ENCODE data around the gene TC2N.

TC2N gene

DNA sequence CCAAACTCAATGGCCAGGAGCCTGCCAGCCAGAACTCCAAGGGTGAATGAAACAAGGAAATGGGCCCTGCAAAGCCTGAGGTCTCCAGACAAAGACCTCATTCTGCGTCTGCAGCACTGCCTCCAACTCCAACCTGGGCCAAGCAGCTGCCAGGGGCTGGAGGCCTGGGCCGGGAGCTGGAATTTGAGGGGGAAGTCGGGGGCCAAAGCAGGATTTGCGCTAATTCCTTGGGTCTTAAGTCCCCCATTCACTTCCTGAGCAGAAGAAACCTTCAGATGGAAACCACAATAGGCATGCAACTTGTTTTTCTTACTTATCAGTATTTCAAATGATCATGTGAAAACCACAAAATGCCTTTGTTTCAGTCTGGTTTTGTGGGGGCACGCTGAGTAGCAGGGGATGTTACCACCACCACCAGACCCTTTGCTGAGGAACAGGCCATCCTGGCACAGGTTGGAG, 23.0 kb upstream of the TC2N start:
- DNase-seq (ENCODE audit: extremely low read depth, low read depth) = no peak
- H3K4me3 ChIP-seq (replicated peaks; ENCODE audit: low read depth, low read length) = no peak overlapping the region
- TF ChIP-seq, protein P1, sequence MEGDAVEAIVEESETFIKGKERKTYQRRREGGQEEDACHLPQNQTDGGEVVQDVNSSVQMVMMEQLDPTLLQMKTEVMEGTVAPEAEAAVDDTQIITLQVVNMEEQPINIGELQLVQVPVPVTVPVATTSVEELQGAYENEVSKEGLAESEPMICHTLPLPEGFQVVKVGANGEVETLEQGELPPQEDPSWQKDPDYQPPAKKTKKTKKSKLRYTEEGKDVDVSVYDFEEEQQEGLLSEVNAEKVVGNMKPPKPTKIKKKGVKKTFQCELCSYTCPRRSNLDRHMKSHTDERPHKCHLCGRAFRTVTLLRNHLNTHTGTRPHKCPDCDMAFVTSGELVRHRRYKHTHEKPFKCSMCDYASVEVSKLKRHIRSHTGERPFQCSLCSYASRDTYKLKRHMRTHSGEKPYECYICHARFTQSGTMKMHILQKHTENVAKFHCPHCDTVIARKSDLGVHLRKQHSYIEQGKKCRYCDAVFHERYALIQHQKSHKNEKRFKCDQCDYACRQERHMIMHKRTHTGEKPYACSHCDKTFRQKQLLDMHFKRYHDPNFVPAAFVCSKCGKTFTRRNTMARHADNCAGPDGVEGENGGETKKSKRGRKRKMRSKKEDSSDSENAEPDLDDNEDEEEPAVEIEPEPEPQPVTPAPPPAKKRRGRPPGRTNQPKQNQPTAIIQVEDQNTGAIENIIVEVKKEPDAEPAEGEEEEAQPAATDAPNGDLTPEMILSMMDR (IDR thresholded peaks at IDR 0.05; ENCODE audit: low read depth, low read length, missing control alignments) = no peak

DNA sequence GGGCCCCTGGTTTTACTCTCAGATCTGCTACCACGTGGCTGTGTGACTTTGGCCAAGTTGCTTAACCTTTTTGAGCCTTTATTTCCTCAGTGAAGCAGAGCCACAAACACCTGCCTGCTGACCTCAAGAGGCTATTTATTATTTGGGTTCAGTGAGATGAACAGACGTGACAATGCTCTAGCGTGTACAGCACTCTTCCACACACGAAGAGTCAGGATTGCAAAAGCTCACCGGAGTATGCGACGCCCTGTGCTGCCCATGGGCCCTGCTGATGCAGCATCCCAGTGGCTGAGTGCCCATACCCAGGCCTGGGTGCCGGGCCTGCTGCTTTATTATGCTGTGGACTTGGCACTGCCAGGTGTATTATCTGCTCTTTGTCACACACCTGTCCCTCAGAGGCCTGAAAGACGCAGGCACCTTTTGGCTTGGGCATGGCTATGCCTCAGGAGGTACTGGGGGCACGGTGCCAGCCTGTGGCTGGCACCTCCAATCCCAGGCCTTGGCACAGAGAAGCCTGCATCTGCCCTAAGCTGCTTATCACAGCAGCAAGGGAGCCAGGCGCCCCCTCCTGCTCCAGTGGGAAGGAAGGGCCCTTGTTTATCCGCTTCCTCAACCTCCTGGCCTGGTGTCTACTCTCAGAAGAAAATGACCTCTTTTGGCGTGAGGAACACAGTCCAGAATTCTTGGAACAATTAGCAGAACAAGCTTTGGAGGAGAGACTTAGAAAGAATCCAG, 22.3 kb upstream of the TC2N start:
- no peak for DNase-seq (ENCODE audit: extremely low read depth, low read depth)
- TF ChIP-seq, protein P1 (IDR thresholded peaks at IDR 0.05; ENCODE audit: low read depth, low read length, missing control alignments) = no peak
- no peak overlapping the region for H3K4me3 ChIP-seq (replicated peaks; ENCODE audit: low read depth, low read length)

DNA sequence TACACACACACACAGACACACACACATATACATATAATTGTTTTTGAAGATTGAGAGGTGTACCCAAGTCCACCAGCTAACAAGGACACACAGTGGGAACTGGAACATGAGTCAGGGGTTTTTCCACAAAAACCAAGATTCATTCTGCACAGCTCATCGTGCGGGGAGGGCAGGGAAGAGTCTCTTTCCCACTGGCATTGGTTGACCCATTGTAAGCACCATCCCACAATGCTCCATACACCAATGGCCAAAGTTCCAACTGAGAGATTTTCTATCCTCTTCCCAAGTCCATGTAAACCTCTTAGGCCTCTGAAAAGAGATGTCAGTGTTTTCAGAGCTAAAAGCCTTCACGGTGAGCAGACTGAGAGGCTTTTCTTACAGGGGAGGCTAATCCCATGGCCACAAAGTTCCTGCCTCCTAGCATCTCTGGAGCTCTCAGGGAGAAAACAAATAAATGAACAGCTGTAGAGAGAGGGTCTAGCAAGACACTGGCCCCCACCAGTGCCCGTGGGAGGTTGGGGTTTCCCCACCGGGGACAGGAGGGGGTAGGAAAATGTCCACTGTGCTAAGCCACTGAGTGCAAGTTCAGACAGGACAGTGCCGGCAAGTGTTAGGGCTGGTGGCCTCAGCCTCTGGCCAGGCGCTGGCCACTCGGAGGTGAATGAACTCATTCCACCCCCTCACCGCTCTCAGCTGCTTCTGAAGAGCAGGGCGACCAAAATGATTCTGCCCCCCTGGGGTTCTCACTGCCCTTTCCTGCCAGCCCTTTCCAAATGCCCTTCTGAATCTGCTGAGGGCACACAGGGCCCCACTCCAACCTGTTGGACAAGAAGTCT, 21.5 kb upstream of the TC2N start:
- DNase-seq (ENCODE audit: extremely low read depth, low read depth) = no peak
- TF ChIP-seq, protein P1 (IDR thresholded peaks at IDR 0.05; ENCODE audit: low read depth, low read length, missing control alignments) = no peak
- H3K4me3 ChIP-seq (replicated peaks; ENCODE audit: low read depth, low read length) = no peak overlapping the region

DNA sequence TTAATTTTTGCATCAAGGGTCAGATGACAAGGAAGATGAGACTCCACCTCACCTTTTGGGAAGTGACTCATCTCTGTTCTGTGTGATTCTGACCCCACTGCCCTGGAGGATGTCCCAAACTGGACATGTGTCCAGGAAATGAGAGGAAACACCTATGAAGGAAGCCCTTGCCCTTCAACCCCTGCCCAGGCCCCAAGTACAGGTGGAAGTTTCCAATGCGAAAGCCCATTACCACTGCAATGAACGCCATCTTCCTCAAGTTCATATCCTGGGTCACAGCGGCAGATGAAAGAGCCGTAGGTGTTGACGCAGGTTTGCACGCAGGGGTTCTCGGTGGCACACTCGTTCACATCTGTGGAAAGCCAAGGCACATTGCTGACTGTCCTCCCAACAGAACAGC, 19.6 kb upstream of the TC2N start:
- no peak for DNase-seq (ENCODE audit: extremely low read depth, low read depth)
- no peak overlapping the region for H3K4me3 ChIP-seq (replicated peaks; ENCODE audit: low read depth, low read length)
- TF ChIP-seq, protein P1 (IDR thresholded peaks at IDR 0.05; ENCODE audit: low read depth, low read length, missing control alignments) = no peak

DNA sequence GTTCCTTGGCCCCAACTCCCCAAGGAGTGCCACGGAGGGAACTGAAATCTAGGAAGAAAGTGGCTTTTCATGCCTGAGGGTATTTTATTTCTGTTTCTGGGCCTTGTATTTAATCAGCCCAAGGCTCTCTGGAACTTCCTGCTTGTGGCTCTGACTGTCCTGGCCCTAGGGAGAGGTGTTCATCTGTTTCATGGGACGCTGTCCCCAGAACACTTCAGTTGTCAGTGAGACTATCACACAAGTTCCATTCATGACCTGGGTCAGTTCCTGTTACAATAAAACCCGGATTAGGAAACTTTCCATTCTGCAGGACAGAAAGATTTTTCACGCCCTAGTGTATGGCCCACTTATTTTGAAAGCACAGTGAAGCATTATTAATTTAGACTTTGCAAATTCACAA, 18.5 kb upstream of the TC2N start:
- no peak overlapping the region for H3K4me3 ChIP-seq (replicated peaks; ENCODE audit: low read depth, low read length)
- DNase-seq (ENCODE audit: extremely low read depth, low read depth) = no peak
- TF ChIP-seq, protein P1 (IDR thresholded peaks at IDR 0.05; ENCODE audit: low read depth, low read length, missing control alignments) = no peak

DNA sequence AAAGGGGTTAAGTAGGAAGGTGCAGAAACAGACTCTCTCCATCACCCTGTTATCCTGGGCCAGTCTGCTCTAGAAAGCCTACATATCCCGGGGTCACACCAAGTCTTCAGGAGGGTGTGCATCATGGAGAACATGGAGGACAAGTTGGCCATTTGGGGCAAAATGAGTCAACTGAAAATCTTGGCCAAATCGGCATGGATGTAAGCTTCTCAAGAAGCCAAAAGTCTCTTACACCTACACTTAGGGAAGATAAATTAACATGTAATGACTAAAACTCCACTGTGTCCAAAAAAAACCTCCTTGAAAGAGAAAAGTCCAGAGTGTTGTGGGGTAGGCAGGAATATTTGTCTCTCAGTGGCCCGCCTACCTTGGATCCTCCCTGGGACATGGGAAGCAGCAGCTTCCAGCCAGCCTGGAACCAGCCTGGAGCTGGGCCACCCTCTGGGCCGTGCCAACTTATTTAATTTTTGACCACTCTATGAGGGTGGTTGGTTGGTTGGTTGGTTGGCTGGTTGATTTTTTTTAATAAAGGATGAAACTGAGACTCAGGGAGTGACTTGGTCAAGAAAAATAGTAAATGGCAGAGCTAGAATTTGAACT, 17.9 kb upstream of the TC2N start:
- no peak overlapping the region for H3K4me3 ChIP-seq (replicated peaks; ENCODE audit: low read depth, low read length)
- TF ChIP-seq, protein P1 (IDR thresholded peaks at IDR 0.05; ENCODE audit: low read depth, low read length, missing control alignments) = no peak
- no peak for DNase-seq (ENCODE audit: extremely low read depth, low read depth)
